GM23338 (cell line): ENCODE measurements around the gene TBCEL. TPM values are rescaled to one million over a fixed set of nuclear protein-coding genes. Genes with fewer than 3 reads are reported as not detected.

Source experiments
- ATAC-seq: fragments of 200-7000 bp; cut with Tn5 transposase; 3 replicates; pipeline ENCODE4 v1.9.1; 2020
- DNase-seq: peaks from one replicate; pipeline ENCODE4 v3.0.0-alpha.2; 2015; ENCODE audit warnings: low spot score
- H2AFZ ChIP-seq: fragments of 200-600 bp; sonication (generic); 2 replicates; pipeline ENCODE4 v1.8.0; 2016; ENCODE audit warnings: antibody characterized with exemption, mild to moderate bottlenecking, moderate library complexity
- H3F3A ChIP-seq: fragments of 200-600 bp; sonication (generic); replicated peaks from 2 replicates; pipeline ENCODE4 v1.8.0; 2017; ENCODE audit warnings: antibody characterized with exemption, mixed run types, low read depth
- H3K27ac ChIP-seq: fragments of 200-600 bp; sonication (generic); 2 replicates; pipeline ENCODE4 v1.6.1; 2016; ENCODE audit warnings: low read depth
- H3K27me3 ChIP-seq: fragments of 200-600 bp; sonication (generic); 2 replicates; pipeline ENCODE4 v1.8.0; 2016; ENCODE audit warnings: mild to moderate bottlenecking, mixed run types, moderate library complexity; ENCODE audit not compliant: insufficient read depth
- H3K36me3 ChIP-seq: fragments of 200-600 bp; sonication (generic); 2 replicates; pipeline ENCODE4 v1.8.0; 2016; ENCODE audit warnings: mild to moderate bottlenecking; ENCODE audit not compliant: insufficient read depth
- H3K4me1 ChIP-seq: fragments of 200-600 bp; sonication (generic); 2 replicates; pipeline ENCODE4 v1.8.0; 2016; ENCODE audit warnings: mild to moderate bottlenecking, moderate library complexity; ENCODE audit not compliant: insufficient read depth
- H3K4me2 ChIP-seq: fragments of 200-600 bp; sonication (generic); 2 replicates; pipeline ENCODE4 v1.7.1; 2017; ENCODE audit warnings: mixed run types
- H3K4me3 ChIP-seq: fragments of 200-600 bp; sonication (generic); 2 replicates; pipeline ENCODE4 v1.6.1; 2016; ENCODE audit warnings: mixed run types
- H3K79me2 ChIP-seq: fragments of 200-600 bp; sonication (generic); replicated peaks from 2 replicates; pipeline ENCODE4 v1.8.0; 2017; ENCODE audit warnings: mild to moderate bottlenecking; ENCODE audit not compliant: insufficient read depth
- H3K9me2 ChIP-seq: fragments of 200-600 bp; sonication (generic); 2 replicates; pipeline ENCODE4 v1.8.0; 2017; ENCODE audit not compliant: insufficient read depth
- H4K20me1 ChIP-seq: fragments of 200-600 bp; sonication (generic); replicated peaks from 2 replicates; pipeline ENCODE4 v1.8.0; 2017; ENCODE audit warnings: mild to moderate bottlenecking; ENCODE audit not compliant: insufficient read depth
- H3K27ac Mint-ChIP-seq: 2 replicates; pipeline ENCODE4 v1.8.0; 2020; ENCODE audit warnings: inconsistent platforms, mild to moderate bottlenecking, moderate library complexity, mixed read lengths
- H3K27me3 Mint-ChIP-seq: 3 replicates; pipeline ENCODE4 v1.8.0; 2022; ENCODE audit warnings: low read depth, mild to moderate bottlenecking, moderate library complexity, mixed read lengths, inconsistent platforms; ENCODE audit not compliant: insufficient read depth, poor library complexity
- H3K36me3 Mint-ChIP-seq: 3 replicates; pipeline ENCODE4 v1.8.0; 2021; ENCODE audit warnings: low read depth, mild to moderate bottlenecking, inconsistent platforms, moderate library complexity, mixed read lengths
- H3K4me1 Mint-ChIP-seq: 3 replicates; pipeline ENCODE4 v1.8.0; 2020; ENCODE audit warnings: mild to moderate bottlenecking, inconsistent platforms, mixed read lengths
- H3K4me3 Mint-ChIP-seq: 3 replicates; pipeline ENCODE4 v1.8.0; 2021; ENCODE audit warnings: moderate library complexity, mild to moderate bottlenecking, inconsistent platforms, mixed read lengths
- H3K9me3 Mint-ChIP-seq: 3 replicates; pipeline ENCODE4 v1.8.0; 2020; ENCODE audit warnings: moderate library complexity, mild to moderate bottlenecking, inconsistent platforms, mixed read lengths
- CREB1 ChIP-seq: fragments of 250-450 bp; sonication (Bioruptor Pico); IDR thresholded peaks from 2 replicates; pipeline ENCODE4 v1.5.0; 2020; ENCODE audit warnings: low read depth, mild to moderate bottlenecking, moderate library complexity
- ETS1 ChIP-seq: IDR thresholded peaks from 2 replicates; pipeline ENCODE4 v1.6.1; 2016; ENCODE audit warnings: antibody characterized with exemption
- EZH2 ChIP-seq: fragments of 200-600 bp; sonication (generic); IDR thresholded peaks from one replicate; pipeline ENCODE4 v1.8.0; 2017; ENCODE audit warnings: antibody characterized with exemption, mild to moderate bottlenecking, low read depth; ENCODE audit not compliant: unreplicated experiment
- EZH2phosphoT487 ChIP-seq: fragments of 200-600 bp; sonication (generic); IDR thresholded peaks from one replicate; pipeline ENCODE4 v1.8.1; 2018; ENCODE audit warnings: antibody characterized with exemption; ENCODE audit not compliant: unreplicated experiment
- NANOG ChIP-seq: IDR thresholded peaks from 2 replicates; pipeline ENCODE4 v1.6.1; 2016; ENCODE audit warnings: antibody characterized with exemption, borderline replicate concordance
- POLR2AphosphoS5 ChIP-seq: IDR thresholded peaks from 2 replicates; pipeline ENCODE4 v1.6.1; 2016; ENCODE audit warnings: antibody characterized with exemption, low read depth
- REST ChIP-seq: IDR thresholded peaks from one replicate; pipeline ENCODE4 v1.6.1; 2018; ENCODE audit warnings: antibody characterized with exemption; ENCODE audit not compliant: unreplicated experiment
- STAT1 ChIP-seq: IDR thresholded peaks from one replicate; pipeline ENCODE4 v1.6.1; 2016; ENCODE audit warnings: antibody characterized with exemption; ENCODE audit not compliant: unreplicated experiment
- ZNF114 ChIP-seq: fragments of 250-450 bp; sonication (Bioruptor Pico); IDR thresholded peaks from 2 replicates; pipeline ENCODE4 v1.5.0; 2020; ENCODE audit warnings: mild to moderate bottlenecking, moderate library complexity
- ZNF331 ChIP-seq: fragments of 250-450 bp; sonication (Bioruptor Pico); IDR thresholded peaks from 2 replicates; pipeline ENCODE4 v1.5.0; 2020; ENCODE audit warnings: low read depth, mild to moderate bottlenecking, moderate library complexity
- ZNF462 ChIP-seq: fragments of 250-450 bp; sonication (Bioruptor Pico); IDR thresholded peaks from 2 replicates; pipeline ENCODE4 v1.5.0; 2020; ENCODE audit warnings: mild to moderate bottlenecking, moderate library complexity
- polyA plus RNA-seq: library from polyadenylated mRNA; unstranded; fragments of >200 nt; fragmentation: Nextera tagmentation; extraction: Ambion mirVana; gene quantifications from 2 replicates; pipeline ENCODE4 v1.2.1, GENCODE V29; 2016
- total RNA-seq: library from RNA; depleted of rRNA; stranded (reverse); fragments of >200 nt; shearing (Covaris generic); gene quantifications from 2 replicates; pipeline ENCODE4 v1.2.3, GENCODE V29; 2014

The TBCEL gene
- total and polyA plus RNA-seq, 2 experiments from 2014 or later, result 5.4 to 16.2 TPM

GRCh38 chr11:120998581-120998980 is 25.3 kb upstream of the TBCEL start:
- Histone ChIP-seq H3K4me2 (no peak overlapping the region), H4K20me1 (no peaks in the 10 kb centered on the region), H2AFZ (no peak overlapping the region), H3K9me2 (no peaks in the 10 kb centered on the region), H3F3A (no peaks in the 10 kb centered on the region), H3K4me3 (no peak overlapping the region), H3K36me3 (no peaks in the 10 kb centered on the region), H3K27ac (no peak overlapping the region), H3K79me2 (no peaks in the 10 kb centered on the region), H3K27me3 (no peaks in the 10 kb centered on the region), H3K4me1 (peaks cover 14% of the 10 kb centered on the region)
- Mint-ChIP-seq H3K4me3 (no peak overlapping the region), H3K36me3 (no peaks in the 10 kb centered on the region), H3K4me1 (peaks cover 15% of the 10 kb centered on the region), H3K9me3 (no peaks in the 10 kb centered on the region), H3K27me3 (peaks cover 3% of the 10 kb centered on the region), H3K27ac (no peak overlapping the region)
- no peak for DNase-seq
- no peak for ATAC-seq
- no peak for TF ChIP-seq EZH2
- TF ChIP-seq ZNF114 (CRISPR knock-in tag), result no peak
- TF ChIP-seq STAT1, result no peak
- no peak for TF ChIP-seq ZNF331 (CRISPR knock-in tag)

- Mint-ChIP-seq H3K27ac (no peak overlapping the region), H3K36me3 (no peaks in the 10 kb centered on the region; the same call in 2 of the 3 replicates)
- H3K27ac ChIP-seq, result no peak overlapping the region
- no peak for TF ChIP-seq REST
- no peak for TF ChIP-seq ZNF114 (CRISPR knock-in tag)
- no peak for TF ChIP-seq EZH2phosphoT487
- TF ChIP-seq NANOG, result no peak
- TF ChIP-seq STAT1, result no peak
- TF ChIP-seq POLR2AphosphoS5, result no peak
- TF ChIP-seq CREB1 (CRISPR knock-in tag), result no peak
- TF ChIP-seq ETS1, result no peak
- no peak for TF ChIP-seq ZNF462 (CRISPR knock-in tag)
Measured at GRCh38 chr11:121004206-121004840, 19.6 kb upstream of the TBCEL start.

More at GRCh38 chr11:121004206-121004840, 19.6 kb upstream of the TBCEL start:
- H3K4me3 ChIP-seq, result no peak overlapping the region
- H2AFZ ChIP-seq, result no peak overlapping the region
- no peaks in the 10 kb centered on the region for H4K20me1 ChIP-seq
- H3K27me3 ChIP-seq, result no peaks in the 10 kb centered on the region
- no peaks in the 10 kb centered on the region for H3K9me2 ChIP-seq
- H3K4me2 ChIP-seq, result no peak overlapping the region
- H3F3A ChIP-seq, result no peaks in the 10 kb centered on the region
- ATAC-seq (peak; percentile 60), DNase-seq (peak; percentile 53)
- peaks cover 22% of the 10 kb centered on the region for H3K4me1 Mint-ChIP-seq
- H3K9me3 Mint-ChIP-seq, result no peaks in the 10 kb centered on the region
- no peaks in the 10 kb centered on the region for H3K79me2 ChIP-seq
- peaks cover 13% of the 10 kb centered on the region; the same call in 1 of the 2 replicates for H3K4me1 ChIP-seq
- no peak overlapping the region for H3K4me3 Mint-ChIP-seq
- H3K27me3 Mint-ChIP-seq, result peaks cover 3% of the 10 kb centered on the region
- H3K36me3 ChIP-seq, result no peaks in the 10 kb centered on the region
